T follicular helper cell (primary cell): ENCODE results near the gene ABCB10.
"Not testable (repeated sequence)": the region's sequence is repeated elsewhere in the genome, so short reads cannot be mapped to it uniquely, and the experiment has no call there.

Source experiments
- DNase-seq: peaks from one replicate; pipeline ENCODE4 v3.0.0-alpha.2; 2020; ENCODE audit warnings: low read depth

ABCB10 gene

GRCh38 chr1:229572286-229572685 is 13.8 kb upstream of the ABCB10 start:
- no peak for DNase-seq

DNA sequence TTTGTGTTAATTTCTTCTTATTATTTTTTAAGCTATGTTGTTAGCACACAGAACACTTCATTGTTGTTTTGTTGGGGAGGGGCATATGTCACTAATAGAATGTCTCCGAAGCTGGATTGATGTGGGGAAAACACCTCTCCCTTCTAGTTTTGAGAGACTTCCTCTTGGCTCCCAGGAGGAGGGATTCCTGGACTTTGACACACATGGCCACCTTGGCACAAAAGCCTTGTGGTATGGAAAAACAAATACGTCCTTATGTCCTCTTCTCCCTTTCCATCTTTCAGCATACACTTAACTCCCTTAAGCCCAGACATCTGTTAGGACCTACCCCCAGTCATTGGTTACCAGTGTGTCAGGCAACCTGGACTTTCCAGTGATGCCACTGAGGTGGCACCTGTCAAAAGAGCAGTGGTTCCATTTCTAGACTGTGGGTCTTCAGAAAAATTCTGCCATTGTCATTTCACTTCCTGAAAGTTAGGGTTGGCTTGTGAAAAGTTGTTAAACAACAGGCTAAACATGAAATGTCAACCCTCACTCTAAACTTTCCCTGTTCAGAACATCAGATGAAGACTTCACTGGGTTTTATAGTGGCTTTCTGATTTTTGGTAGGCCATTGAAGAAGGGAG is 12.5 kb upstream of the ABCB10 start:
- no peak for DNase-seq

DNA sequence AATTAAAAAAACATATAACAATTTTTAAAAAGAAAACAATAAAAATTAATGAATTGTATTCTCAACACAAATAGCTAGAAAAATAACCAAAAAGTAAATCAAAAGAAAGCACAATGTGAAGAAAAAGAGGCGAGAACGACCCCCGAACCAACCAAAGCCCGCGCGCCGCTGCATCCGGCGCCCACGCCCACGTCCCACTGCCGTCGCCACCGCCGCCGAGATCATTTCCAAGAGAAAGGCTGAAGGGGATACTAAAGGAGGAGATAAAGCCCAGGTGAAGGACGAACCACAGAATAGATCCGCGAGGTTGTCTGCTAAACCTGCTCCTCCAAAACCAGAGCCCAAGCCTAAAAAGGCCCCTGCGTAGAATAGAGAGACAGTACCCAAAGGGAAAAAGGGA is 11.8 kb upstream of the ABCB10 start:
- DNase-seq, result no peak

- DNase-seq, result no peak
Measured at GRCh38 chr1:229567109-229567868, 8.8 kb upstream of the ABCB10 start.

DNA sequence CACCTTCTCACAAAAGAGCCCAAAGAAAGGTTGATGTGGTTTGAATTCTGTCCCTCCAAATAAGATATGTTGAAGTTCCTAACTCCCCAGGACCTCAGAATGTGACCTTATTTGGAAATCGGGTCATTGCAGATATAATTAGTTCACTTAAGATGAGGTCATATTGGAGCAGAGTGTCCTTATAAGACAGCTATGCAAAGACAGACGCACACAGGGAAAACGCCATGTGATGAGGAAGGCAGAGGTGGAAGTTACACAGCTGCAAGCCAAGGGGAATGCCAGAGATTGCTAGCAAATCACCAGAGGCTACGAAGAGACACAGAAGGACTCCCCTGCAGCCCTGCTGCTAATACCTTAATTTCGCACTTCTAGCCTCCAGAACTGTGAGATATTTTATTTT is 5.2 kb upstream of the ABCB10 start:
- no peak for DNase-seq

- DNase-seq, result no peak
Measured at GRCh38 chr1:229563241-229563640, 4.7 kb upstream of the ABCB10 start.

- DNase-seq, result no peak
Measured at GRCh38 chr1:229562686-229563085, 4.2 kb upstream of the ABCB10 start.

- no peak for DNase-seq
Measured at GRCh38 chr1:229561141-229561540, 2.6 kb upstream of the ABCB10 start.

GRCh38 chr1:229560124-229560523 is 1.6 kb upstream of the ABCB10 start:
- not testable (repeated sequence) for DNase-seq

GRCh38 chr1:229559336-229559801 is 862 bp upstream of the ABCB10 start:
- not testable (repeated sequence) for DNase-seq

- DNase-seq, result peak; percentile 2
Measured at GRCh38 chr1:229557913-229558414, 543 bp downstream of the ABCB10 start.

DNA sequence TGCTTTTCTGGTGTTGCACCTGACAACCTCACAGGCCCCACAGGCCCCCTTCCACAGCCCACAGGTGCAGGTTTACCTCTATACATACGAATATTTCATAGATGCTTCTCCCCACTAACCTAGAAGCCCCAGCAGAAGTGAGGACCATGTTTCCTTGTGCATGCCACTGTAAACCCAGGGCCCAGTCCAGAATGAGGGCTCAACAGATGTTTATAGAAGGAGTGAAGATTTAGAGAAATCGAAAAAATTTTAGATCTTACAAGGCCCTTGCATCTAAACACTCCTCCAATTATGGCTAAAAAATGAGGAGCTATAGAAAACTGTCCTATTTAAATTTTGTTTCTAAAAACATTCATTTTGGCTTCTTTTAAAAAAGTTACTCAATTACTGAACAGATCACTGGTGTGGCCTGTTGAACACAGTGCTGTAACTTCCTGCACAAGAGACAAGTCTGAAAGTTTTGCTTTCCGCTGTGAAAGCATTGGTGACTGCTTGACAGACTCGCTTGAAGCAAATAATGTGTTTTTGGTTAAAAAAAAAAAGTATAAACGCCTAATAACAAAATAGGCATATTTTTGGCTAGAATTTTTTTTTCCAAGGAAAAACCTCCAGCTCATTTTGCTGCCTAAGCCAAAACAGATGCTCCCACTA is 1.2 kb downstream of the ABCB10 start:
- no peak for DNase-seq

DNA sequence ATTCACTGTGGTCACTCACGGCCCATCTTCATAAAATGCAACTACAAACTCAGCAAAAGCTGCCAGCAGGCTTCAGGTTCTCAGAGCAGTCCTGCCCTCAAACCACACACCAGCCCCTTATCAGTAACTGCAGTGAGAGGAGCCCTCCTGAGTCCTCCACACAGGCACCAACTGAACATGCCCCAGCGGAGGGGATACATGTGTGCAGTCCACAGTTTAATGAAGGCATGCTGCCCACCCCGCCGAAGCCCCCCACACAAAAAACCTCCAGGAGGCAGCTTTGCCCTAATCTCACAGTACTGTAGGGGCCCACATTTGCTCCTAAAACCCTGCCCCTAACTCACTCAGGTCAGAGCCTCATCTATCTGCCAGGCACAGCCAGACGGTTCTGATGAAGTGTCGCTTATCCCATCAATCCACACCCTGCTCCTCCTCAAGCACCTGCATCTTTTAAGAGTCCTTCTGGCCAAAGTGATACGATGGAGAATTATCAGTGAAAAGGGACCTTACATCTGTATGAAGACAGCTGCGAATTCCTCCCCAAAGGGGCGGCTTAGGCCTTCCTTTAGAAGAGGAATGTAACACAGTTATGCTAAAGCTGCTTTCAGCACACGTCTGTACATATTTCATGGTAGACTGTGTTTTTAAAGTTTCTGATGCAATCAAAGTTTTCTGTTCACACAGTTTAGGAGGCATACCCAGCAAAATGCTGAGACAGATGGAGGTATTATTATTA is 3.5 kb downstream of the ABCB10 start:
- no peak for DNase-seq

DNA sequence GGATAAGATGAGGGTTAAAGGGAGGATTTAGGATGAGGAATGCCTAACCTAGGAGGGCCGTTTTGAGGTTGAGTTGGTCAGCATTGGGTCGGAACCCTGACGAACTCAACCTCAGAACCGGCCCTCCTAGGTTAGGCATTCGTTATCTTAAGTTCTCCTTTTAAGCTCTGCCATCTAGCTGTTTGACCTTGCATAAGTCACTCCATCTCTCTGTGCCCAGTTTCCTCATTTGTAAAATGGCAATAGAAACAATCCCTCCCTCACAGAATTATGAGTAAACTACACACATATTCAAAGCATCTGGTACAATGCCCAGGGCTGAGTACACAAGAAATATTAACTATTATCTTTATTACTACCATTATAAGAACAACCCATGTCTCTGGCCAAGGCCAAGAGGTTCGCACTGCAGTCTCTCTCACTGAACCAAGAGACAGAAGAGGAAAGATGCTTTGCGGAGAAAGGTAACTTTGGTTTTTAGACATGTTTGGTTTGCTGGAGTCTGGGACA is 4.8 kb downstream of the ABCB10 start:
- DNase-seq, result no peak

GRCh38 chr1:229552732-229553131 is 5.8 kb downstream of the ABCB10 start:
- no peak for DNase-seq

DNA sequence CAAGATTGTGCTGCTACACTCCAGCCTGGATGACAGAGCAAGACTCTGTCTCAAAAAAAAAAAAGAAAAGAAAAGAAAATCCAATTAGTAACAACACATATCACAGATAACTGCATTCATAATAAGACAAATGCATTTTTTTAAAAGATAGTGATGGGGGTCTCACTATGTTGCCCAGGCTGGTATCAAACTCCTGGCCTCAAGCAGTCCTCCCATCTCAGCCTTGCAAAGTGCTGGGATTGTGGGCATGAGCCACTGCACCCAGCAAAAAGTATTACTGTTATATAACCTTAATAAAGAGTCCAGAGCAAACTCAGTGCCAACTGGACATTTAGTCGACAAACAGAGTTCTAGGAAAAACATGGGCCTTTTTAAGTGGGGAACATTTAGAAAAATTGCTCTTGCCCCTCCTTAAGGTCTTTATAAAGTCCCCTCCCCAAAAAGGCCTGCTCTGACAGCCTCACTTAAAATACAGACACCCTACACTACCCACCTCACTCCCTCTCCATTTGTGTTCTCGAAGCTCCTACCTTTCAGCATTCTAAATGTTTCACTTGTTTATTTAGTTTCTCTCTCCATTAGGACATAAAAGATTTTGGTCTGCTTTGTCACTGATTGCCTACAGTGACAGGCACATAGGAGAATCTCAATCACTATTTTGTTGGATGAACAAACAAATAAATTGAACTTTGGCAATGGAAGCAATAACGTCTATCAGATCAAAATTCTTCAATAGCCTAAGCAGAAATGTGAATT is 7.5 kb downstream of the ABCB10 start:
- DNase-seq, result no peak

DNA sequence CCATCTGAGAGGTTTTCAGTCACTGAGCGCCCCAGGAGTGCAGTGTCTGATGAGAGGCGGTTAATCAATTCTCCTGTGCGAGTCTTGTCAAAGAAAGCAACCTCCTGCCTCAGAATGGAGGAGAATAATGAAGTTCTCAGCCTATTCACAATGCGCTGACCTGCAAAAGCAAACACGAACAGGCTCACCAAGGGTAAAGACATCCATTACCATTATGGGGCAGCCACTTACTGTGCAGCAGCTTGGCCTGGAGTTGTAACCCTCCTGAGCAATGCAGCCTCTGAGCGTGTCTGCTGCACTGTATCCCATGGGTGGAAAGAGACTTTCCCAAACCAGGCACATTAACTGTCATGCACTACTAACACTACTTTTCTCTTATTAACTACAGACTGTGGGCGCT is 11.0 kb downstream of the ABCB10 start:
- no peak for DNase-seq

DNA sequence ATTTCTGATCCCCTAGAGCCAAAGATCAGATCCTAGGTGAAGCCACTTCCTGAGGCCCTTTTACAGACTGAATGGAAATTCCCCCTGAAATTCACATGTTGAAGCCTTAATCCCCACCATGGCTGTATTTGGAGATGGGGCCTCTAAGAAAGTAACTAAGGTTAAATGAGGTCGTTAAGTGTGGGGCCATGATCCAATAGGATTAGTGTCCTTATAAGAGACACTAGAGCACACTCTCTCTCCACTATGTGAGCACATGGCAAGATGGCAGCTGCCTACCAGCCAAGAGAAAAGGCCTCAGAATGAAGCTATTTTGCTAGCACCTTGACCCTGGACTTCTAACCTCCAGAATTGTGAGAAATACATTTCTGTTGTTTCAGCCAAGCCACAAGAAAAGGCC is 13.9 kb downstream of the ABCB10 start:
- DNase-seq, result no peak

- DNase-seq, result no peak
Measured at GRCh38 chr1:229539863-229540506, 18.5 kb downstream of the ABCB10 start.

DNA sequence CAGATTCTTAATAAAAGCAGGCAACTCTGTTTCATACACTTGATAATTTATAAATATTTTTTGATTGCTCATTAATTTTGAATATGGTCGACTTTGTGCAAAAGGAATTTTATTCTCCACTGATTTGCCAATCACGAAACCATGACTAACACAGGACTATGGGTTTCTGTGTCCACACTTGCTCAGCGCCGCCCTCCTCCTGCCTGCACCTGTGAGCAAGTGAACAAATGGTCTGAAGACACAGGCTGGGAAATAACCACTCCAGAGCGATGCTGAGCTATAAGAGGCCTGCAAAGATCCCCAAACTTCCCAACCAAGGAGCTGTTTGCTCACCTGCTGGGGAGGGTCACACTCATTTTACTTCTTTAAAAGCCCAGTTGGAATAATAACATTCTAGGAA is 19.6 kb downstream of the ABCB10 start:
- DNase-seq, result no peak

DNA sequence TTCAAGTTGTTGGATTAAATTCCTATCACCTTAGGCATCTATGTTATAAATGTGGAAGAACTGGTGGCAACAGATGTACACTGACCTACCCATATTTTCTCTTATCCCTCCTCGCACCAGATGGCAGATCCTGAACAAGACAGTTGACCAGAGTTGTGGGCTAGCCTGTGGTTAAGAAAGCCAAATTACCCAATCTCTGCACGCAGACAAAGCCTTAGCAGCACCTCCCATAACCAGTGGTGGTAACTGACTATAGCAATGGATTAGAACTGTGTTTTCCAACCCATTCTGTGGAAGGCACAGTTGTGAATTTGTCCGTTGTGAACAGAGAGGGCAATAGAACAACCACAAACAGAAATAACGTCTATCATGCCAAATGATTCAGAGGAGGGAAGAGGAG is 20.6 kb downstream of the ABCB10 start:
- no peak for DNase-seq
